ENCODE measurements around the gene CFAP77. TPM values are rescaled to one million over a fixed set of nuclear protein-coding genes. Genes with fewer than 3 reads are reported as not detected.
A peak's percentile ranks its signal among the peaks of the same experiment; 100 is the strongest.

The CFAP77 gene
- total RNA-seq, 1 donor from 2014 or later, result 1.8 TPM

- H3K9me3 Mint-ChIP-seq, result no peaks in the 10 kb centered on the region
- peaks cover 29% of the 10 kb centered on the region for H3K4me1 Mint-ChIP-seq
- H3K27me3 Mint-ChIP-seq (ENCODE audit: insufficient read depth, low read depth), result peaks cover 17% of the 10 kb centered on the region
- peaks cover 19% of the 10 kb centered on the region for H3K27me3 ChIP-seq
- H3F3A ChIP-seq (ENCODE audit: low read depth), result no peaks in the 10 kb centered on the region
- no peak overlapping the region for H2AFZ ChIP-seq (replicated peaks)
- no peak for DNase-seq (ENCODE audit: low spot score)
- H3K4me3 ChIP-seq, result no peak overlapping the region
- H3K36me3 Mint-ChIP-seq, result peaks cover 3% of the 10 kb centered on the region
- no peaks in the 10 kb centered on the region for H3K36me3 ChIP-seq
- no peaks in the 10 kb centered on the region for H4K20me1 ChIP-seq (ENCODE audit: low read depth)
- no peak for TF ChIP-seq EZH2 (IDR thresholded peaks at IDR 0.05)
- TF ChIP-seq, protein P1, sequence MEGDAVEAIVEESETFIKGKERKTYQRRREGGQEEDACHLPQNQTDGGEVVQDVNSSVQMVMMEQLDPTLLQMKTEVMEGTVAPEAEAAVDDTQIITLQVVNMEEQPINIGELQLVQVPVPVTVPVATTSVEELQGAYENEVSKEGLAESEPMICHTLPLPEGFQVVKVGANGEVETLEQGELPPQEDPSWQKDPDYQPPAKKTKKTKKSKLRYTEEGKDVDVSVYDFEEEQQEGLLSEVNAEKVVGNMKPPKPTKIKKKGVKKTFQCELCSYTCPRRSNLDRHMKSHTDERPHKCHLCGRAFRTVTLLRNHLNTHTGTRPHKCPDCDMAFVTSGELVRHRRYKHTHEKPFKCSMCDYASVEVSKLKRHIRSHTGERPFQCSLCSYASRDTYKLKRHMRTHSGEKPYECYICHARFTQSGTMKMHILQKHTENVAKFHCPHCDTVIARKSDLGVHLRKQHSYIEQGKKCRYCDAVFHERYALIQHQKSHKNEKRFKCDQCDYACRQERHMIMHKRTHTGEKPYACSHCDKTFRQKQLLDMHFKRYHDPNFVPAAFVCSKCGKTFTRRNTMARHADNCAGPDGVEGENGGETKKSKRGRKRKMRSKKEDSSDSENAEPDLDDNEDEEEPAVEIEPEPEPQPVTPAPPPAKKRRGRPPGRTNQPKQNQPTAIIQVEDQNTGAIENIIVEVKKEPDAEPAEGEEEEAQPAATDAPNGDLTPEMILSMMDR (IDR thresholded peaks at IDR 0.05), result no peak
- no peak for TF ChIP-seq EZH2phosphoT487 (IDR thresholded peaks at IDR 0.05)
- no peak overlapping the region for H3K4me3 Mint-ChIP-seq
- H3K4me2 ChIP-seq, result no peak overlapping the region
- no peak overlapping the region for H3K27ac ChIP-seq
- H3K4me1 ChIP-seq, result no peaks in the 10 kb centered on the region
- H3K27ac Mint-ChIP-seq, result no peak overlapping the region
- H3K9ac ChIP-seq, result no peak overlapping the region
- no peaks in the 10 kb centered on the region for H3K9me3 ChIP-seq (ENCODE audit: low read depth)
- H3K79me2 ChIP-seq (ENCODE audit: low read depth), result no peaks in the 10 kb centered on the region
Measured at GRCh38 chr9:132571806-132572600, 162.0 kb downstream of the CFAP77 start.

DNA sequence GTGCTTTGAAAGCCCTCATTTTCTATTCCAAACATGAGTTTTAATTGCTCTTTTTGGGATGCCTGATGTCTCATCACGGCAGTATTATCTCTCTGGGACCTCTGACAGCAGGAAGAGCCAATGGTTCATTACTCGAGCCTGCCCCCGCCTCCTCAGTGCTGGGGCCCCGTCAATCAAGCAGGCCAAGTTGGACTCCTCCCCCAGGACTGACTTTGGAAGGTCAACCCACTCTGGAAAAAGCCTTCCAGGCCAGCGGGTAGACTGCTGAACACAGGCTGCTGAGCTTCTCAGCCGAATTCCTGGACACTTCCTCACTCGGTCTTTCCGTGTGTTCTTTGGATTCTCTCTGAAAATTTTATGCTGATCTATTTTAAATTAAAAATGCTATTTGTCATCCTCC is 162.9 kb downstream of the CFAP77 start:
- TF ChIP-seq EZH2phosphoT487 (IDR thresholded peaks at IDR 0.05) (no peak), EZH2 (IDR thresholded peaks at IDR 0.05) (no peak)
- TF ChIP-seq, protein P1 (IDR thresholded peaks at IDR 0.05), result no peak
- peaks cover 1% of the 10 kb centered on the region for H4K20me1 ChIP-seq (ENCODE audit: low read depth)
- Mint-ChIP-seq H3K4me1 (peaks cover 29% of the 10 kb centered on the region), H3K27ac (no peak overlapping the region), H3K36me3 (peaks cover under 1% of the 10 kb centered on the region), H3K9me3 (no peaks in the 10 kb centered on the region), H3K27me3 (ENCODE audit: insufficient read depth, low read depth) (peaks cover 26% of the 10 kb centered on the region), H3K4me3 (no peak overlapping the region)
- no peaks in the 10 kb centered on the region for H3K4me1 ChIP-seq
- no peaks in the 10 kb centered on the region for H3K79me2 ChIP-seq (ENCODE audit: low read depth)
- no peak overlapping the region for H2AFZ ChIP-seq (replicated peaks)
- DNase-seq (ENCODE audit: low spot score), result no peak
- no peak overlapping the region for H3K9ac ChIP-seq
- no peaks in the 10 kb centered on the region for H3F3A ChIP-seq (ENCODE audit: low read depth)
- H3K4me3 ChIP-seq, result no peak overlapping the region
- no peak overlapping the region for H3K27ac ChIP-seq
- H3K36me3 ChIP-seq, result no peaks in the 10 kb centered on the region
- no peak overlapping the region for H3K4me2 ChIP-seq
- H3K27me3 ChIP-seq, result peaks cover 29% of the 10 kb centered on the region
- H3K9me3 ChIP-seq (ENCODE audit: low read depth), result no peaks in the 10 kb centered on the region

- Histone ChIP-seq H3K27me3 (peaks cover 50% of the 10 kb centered on the region), H3K36me3 (no peaks in the 10 kb centered on the region), H4K20me1 (ENCODE audit: low read depth) (peaks cover 23% of the 10 kb centered on the region), H3K9me3 (ENCODE audit: low read depth) (no peaks in the 10 kb centered on the region), H3K4me2 (no peak overlapping the region), H3K79me2 (ENCODE audit: low read depth) (no peaks in the 10 kb centered on the region), H3K4me3 (no peak overlapping the region), H3F3A (ENCODE audit: low read depth) (peaks cover 6% of the 10 kb centered on the region), H3K4me1 (peaks cover 7% of the 10 kb centered on the region), H2AFZ (replicated peaks) (no peak overlapping the region), H3K9ac (no peak overlapping the region), H3K27ac (no peak overlapping the region)
- Mint-ChIP-seq H3K27ac (no peak overlapping the region), H3K4me3 (peak overlapping the region; percentile 50), H3K27me3 (ENCODE audit: insufficient read depth, low read depth) (peaks cover 47% of the 10 kb centered on the region), H3K4me1 (peaks cover 29% of the 10 kb centered on the region), H3K36me3 (no peaks in the 10 kb centered on the region), H3K9me3 (peaks cover 3% of the 10 kb centered on the region)
- peak; percentile 93 for DNase-seq (ENCODE audit: low spot score)
- TF ChIP-seq EZH2 (IDR thresholded peaks at IDR 0.05) (peak; percentile 59), EZH2phosphoT487 (IDR thresholded peaks at IDR 0.05) (no peak)
- TF ChIP-seq, protein P1 (IDR thresholded peaks at IDR 0.05), result peak; percentile 94
Measured at GRCh38 chr9:132575005-132575609, 165.1 kb downstream of the CFAP77 start.

Data from neural progenitor cell (in vitro differentiated cells).